ENCODE measurements around the gene PC.

Gene PC

GRCh38 chr11:66953081-66953833, 4.9 kb downstream of the PC start:
- no peak for DNase-seq (ENCODE audit: low read depth in 2 of 2)

GRCh38 chr11:66951927-66952337, 6.3 kb downstream of the PC start:
- no peak for DNase-seq (ENCODE audit: low read depth in 2 of 2)

- DNase-seq (ENCODE audit: low read depth in 2 of 2): no peak
Measured at GRCh38 chr11:66951135-66951534, 7.0 kb downstream of the PC start.

GRCh38 chr11:66950112-66950535, 8.1 kb downstream of the PC start:
- DNase-seq (ENCODE audit: low read depth in 2 of 2): no peak

GRCh38 chr11:66938582-66939135, 19.5 kb downstream of the PC start:
- DNase-seq (ENCODE audit: low read depth in 2 of 2): no peak

GRCh38 chr11:66937193-66937733, 20.9 kb downstream of the PC start:
- no peak for DNase-seq (ENCODE audit: low read depth in 2 of 2)

- DNase-seq (ENCODE audit: low read depth in 2 of 2): no peak
Measured at GRCh38 chr11:66936311-66936711, 21.9 kb downstream of the PC start.

GRCh38 chr11:66934950-66935779, 23.0 kb downstream of the PC start:
- DNase-seq (ENCODE audit: low read depth in 2 of 2): no peak

- no peak for DNase-seq (ENCODE audit: low read depth in 2 of 2)
Measured at GRCh38 chr11:66933531-66933930, 24.7 kb downstream of the PC start.

- no peak for DNase-seq (ENCODE audit: low read depth in 2 of 2)
Measured at GRCh38 chr11:66932543-66932942, 25.6 kb downstream of the PC start.

- DNase-seq (ENCODE audit: low read depth in 2 of 2): no peak
Measured at GRCh38 chr11:66929753-66930152, 28.4 kb downstream of the PC start.

- no peak for DNase-seq (ENCODE audit: low read depth in 2 of 2)
Measured at GRCh38 chr11:66924272-66924671, 33.9 kb downstream of the PC start.

GRCh38 chr11:66922551-66922950, 35.6 kb downstream of the PC start:
- DNase-seq (ENCODE audit: low read depth in 2 of 2): no peak

- no peak for DNase-seq (ENCODE audit: low read depth in 2 of 2)
Measured at GRCh38 chr11:66920978-66921784, 37.0 kb downstream of the PC start.

GRCh38 chr11:66919923-66920322, 38.3 kb downstream of the PC start:
- no peak for DNase-seq (ENCODE audit: low read depth in 2 of 2)

- no peak for DNase-seq (ENCODE audit: low read depth in 2 of 2)
Measured at GRCh38 chr11:66918741-66919140, 39.4 kb downstream of the PC start.

- no peak for DNase-seq (ENCODE audit: low read depth in 2 of 2)
Measured at GRCh38 chr11:66915866-66916265, 42.3 kb downstream of the PC start.

- no peak for DNase-seq (ENCODE audit: low read depth in 2 of 2)
Measured at GRCh38 chr11:66915046-66915832, 42.9 kb downstream of the PC start.

GRCh38 chr11:66914505-66914904, 43.7 kb downstream of the PC start:
- no peak for DNase-seq (ENCODE audit: low read depth in 2 of 2)

GRCh38 chr11:66912911-66913310, 45.3 kb downstream of the PC start:
- DNase-seq (ENCODE audit: low read depth in 2 of 2): no peak

- DNase-seq (ENCODE audit: low read depth in 2 of 2): no peak
Measured at GRCh38 chr11:66912361-66912760, 45.8 kb downstream of the PC start.

Data from stimulated activated CD8-positive, alpha-beta memory T cell treated with anti-CD3 and anti-CD28 coated beads, Interleukin-2, amount 100 ng/mL, for 1 hour (primary cell).